NCI-H2029 treated with DMSO at 0.1 percent for 48 hours (cell line): ENCODE measurements around the gene MREG.
"Not testable (repeated sequence)": the region's sequence is repeated elsewhere in the genome, so short reads cannot be mapped to it uniquely, and the experiment has no call there.

ENCODE experiments used
- DNase-seq: peaks from one replicate; lab custom pipeline; 2025; lab: John Stamatoyannopoulos, UW

Gene MREG

GRCh38 chr2:216021768-216022565 lies 8.6 kb upstream of the MREG start:
- DNase-seq: no peak

DNA sequence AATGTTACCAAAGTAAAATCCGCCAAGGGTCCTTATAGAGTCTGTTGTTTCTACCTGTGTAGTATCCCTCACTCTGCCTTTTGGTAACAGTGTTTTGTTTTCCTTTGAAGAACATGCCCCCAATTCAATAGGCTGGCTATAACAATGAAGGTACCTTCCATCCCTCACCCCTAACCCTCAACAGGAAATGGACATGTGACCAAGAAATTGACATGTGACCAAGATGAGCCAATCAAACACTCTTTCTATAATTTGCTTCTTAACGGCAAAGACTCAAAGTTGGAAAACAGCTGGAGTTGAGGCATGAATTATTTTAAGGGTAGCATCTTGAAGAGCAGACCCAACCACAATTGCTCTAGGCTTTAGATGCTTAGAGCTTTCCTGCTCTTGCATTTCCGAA lies 5.4 kb upstream of the MREG start:
- DNase-seq: no peak

GRCh38 chr2:216017365-216017764 lies 4.0 kb upstream of the MREG start:
- no peak for DNase-seq

- no peak for DNase-seq
Observed at GRCh38 chr2:216016581-216016980, 3.2 kb upstream of the MREG start.

GRCh38 chr2:216015722-216016464 lies 2.5 kb upstream of the MREG start:
- peak; percentile 25 for DNase-seq

DNA sequence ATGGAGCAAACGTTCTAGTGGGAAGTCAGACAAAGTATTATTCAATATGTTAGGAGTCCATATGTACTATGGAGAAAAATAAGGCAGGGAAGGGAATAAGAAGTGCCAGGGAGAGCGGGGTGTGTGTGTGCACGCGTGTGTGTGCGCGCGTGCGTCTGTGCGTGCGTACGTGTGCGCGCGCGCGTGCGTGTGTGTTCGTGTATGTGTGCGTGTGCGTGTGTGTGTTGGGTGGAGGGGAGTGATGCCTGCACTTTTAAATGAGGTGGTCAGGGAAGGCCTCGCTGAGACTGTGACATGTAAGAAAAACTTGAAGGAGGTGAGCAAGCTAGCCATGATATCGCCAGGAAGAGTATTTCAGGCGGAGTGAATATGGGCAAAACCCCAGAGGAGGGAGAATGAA lies 1.6 kb upstream of the MREG start:
- DNase-seq: no peak

DNA sequence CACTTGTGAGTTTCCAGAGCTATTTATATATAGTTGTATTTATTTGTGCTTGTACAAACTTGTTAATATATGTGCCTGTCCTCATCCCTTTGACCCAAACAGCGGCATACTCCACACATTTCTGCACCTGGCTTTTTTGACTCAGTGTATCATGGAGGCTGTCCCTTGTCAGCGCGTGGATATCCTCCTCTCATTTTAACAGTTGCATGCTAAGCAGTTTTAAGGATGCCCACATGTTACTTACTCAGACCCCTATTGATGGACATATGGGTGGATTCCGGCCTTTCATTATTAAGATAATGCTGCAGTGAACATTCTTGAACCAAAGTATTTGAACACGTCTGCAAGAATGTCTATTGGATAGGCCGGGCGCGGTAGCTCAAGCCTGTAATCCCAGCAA lies 655 bp upstream of the MREG start:
- DNase-seq: no peak

GRCh38 chr2:216012830-216013079 lies 596 bp downstream of the MREG start:
- no peak for DNase-seq

DNA sequence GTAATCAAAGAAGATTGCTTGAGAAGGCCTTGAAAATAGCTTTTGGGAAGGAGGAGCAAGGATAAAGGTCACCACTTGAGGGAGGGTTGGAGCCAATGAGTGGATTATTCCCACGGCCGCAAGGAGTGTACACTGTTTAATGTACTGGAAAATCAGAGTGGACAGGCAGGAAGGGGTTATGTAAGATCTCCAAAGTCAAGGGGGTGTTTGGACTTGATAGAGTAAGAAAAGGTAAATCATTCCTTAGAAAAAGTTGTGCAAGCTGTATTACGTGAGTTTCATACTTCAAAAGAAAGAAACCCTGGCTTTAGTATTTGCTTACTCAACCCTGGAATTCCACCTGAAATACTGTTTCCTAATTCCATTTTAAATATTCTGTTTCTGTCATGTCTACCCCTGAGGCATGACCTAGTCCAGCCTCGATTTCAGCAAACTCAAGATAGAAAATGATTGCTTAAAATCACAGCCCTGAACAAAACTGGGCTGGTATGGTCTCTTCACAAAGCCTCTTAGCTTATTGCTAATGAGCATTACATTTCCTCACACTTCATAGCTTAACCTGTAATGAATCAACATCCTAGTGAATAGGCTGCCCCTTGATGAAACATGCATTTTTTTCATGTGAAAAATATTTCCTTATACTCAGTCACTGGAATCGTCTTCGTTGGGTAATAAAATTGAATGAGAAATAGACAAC lies 1.1 kb downstream of the MREG start:
- DNase-seq: no peak

DNA sequence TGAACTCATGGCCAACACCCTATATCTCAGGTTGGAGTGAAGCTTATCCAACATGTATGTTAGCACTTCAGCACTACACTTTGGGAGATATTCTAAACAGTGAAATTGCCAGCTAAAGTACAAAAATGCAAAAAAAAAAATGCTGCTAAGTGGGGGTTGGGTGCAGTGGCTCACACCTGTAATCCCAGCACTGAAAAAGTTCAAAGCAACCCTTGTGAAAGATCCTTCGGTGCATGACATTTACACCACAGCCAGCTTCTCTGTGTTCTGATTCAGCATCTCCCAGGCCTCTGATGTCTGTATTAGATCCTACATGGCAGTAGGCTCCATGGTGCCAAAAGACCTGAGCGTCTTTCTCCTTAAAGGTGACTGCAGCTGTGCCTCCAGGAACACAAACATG lies 4.1 kb downstream of the MREG start:
- DNase-seq: not testable (repeated sequence)

- no peak for DNase-seq
Observed at GRCh38 chr2:216008387-216008786, 5.0 kb downstream of the MREG start.

- no peak for DNase-seq
Observed at GRCh38 chr2:216006164-216006663, 7.1 kb downstream of the MREG start.

DNA sequence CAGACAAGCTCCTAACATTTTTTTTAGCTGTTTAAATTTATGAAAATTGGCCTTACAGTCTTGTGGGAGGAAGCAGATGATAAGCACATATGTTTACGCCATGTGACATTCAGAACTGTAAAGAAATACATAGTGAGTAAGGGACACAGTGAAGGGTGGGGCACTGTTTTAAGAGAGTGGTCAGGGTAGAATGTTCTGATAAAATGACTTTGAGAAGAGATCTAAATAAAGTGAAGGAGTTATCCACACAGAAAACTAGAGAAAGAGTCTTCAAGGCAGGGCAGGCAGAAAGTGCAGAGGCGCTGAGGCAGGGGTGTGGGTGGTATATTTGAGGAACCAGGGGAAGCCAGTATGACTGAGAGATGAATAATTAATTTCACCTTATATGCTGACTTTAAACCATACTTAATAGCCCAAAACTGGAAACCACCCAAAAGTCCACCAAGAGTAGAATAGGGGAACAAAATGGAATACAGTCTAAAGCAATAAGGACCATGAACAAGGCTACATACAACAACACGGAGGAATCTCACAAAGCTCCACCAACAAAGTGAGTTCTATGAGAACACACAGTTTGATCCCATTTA lies 8.6 kb downstream of the MREG start:
- no peak for DNase-seq

DNA sequence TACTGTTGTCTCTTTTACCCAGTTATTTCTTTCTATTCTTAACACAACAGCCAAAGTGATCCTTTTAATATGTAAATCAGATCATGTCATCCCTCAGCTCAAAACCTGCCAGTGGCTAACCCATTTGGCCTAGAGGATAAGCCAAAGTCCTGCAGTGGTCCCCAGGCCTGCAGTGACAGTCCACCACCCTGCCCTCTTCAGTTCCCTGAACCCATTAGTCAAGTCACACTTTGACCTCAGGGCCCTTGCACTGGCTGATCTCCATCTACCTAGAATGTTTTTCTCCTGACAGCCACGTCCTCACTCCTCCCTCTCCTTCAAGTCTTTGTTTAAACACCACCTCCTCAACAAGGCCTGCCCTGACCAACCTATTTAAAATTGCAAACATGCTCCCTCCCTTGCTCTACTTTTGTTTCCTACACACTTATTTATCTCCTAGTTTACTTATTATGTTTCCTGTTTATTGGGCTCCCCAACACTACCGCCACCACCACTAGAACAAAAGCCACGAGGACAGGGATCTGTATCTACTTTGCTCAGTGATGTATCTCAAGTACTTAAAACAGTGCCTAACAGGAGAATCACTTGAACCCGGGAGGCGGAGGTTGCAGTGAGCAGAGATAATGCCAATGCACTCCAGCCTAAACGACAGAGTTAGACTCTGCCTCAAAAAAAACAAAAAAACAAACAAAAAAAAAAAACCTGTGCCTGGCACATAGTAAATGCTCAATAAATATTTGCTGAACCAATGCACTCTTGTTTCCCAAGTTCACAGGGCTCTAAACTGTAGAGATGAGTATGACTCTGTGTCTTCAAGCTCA lies 9.3 kb downstream of the MREG start:
- DNase-seq: no peak

DNA sequence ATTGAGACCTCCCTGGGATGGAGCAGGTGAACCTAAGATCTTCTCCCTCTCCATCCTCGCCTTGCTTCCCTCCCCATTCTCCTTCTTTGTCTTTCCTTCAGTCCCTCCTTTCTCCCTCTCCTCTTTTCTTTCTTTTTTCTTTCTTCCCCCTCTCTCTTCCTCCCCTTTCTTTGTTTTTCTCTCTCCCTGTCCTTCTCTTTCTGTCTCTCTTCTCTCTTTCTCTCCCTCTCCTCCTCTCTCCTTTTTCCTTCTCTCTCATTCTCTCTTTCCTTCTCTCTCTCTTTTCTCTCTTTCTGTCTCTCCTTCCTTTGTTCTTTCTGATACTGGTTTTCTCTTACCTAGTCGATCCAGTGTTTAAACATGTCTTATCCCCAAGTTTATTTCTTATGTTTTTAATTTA lies 10.7 kb downstream of the MREG start:
- no peak for DNase-seq

- no peak for DNase-seq
Observed at GRCh38 chr2:216002101-216002678, 11.2 kb downstream of the MREG start.

GRCh38 chr2:216001216-216002100 lies 11.9 kb downstream of the MREG start:
- DNase-seq: no peak

GRCh38 chr2:215998636-215999035 lies 14.7 kb downstream of the MREG start:
- DNase-seq: no peak

DNA sequence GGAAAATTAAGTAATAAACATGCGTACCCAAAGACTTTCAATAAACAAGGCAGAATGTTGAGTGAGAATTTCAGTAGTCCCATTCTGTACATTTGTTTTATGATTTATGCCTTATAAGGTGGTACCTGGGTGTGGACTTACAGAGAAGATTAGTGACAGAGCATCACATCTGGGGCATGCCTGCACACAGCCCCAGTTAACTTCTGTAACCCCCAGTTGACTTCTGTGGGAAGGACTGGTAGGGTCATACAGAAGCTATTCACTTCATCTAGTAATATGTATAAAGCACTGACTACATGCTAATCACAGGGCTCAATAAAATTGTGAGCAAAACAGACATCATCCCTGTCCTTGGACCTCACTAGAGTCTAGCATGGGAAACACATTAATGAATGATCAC lies 16.1 kb downstream of the MREG start:
- DNase-seq: no peak

DNA sequence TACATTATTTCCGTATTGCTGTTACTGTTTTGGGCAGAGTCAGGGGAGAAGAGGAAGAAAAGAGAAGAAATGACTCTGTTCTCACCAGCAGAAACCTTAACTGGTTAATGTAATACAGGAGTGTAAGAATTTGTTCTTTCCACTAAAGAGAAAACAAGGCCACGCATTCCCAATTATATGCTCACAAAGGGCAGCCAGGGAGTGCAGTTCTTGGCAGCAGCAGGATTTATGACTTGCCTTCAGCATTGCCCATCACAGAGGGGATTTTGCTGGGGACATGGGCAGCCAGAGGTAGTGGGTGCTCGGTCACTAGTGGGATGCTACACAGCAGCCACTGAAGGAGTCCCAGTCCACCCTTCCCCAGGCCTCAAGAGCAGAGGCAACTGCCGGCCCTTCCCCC lies 18.4 kb downstream of the MREG start:
- DNase-seq: no peak
